SK-N-SH treated with all-trans-retinoic acid at 6 μM for 48 hours (cell line): ENCODE data around the gene N4BP2L1.

Experiments
- ESRRG ChIP-seq: fragments of 250-450 bp; sonication (Bioruptor Pico); IDR thresholded peaks from 2 replicates; pipeline ENCODE4 v1.6.1; 2021; ENCODE audit warnings: mild to moderate bottlenecking
- ISL1 ChIP-seq: fragments of 250-450 bp; sonication (Bioruptor Pico); IDR thresholded peaks from 2 replicates; pipeline ENCODE4 v2.1.2; 2022; ENCODE audit warnings: mild to moderate bottlenecking, moderate library complexity
- PPARA ChIP-seq: fragments of 250-450 bp; sonication (Bioruptor Pico); IDR thresholded peaks from 2 replicates; pipeline ENCODE4 v1.5.0; 2020; ENCODE audit warnings: mild to moderate bottlenecking, borderline replicate concordance
- RARB ChIP-seq: fragments of 250-450 bp; sonication (Bioruptor Pico); IDR thresholded peaks from 2 replicates; pipeline ENCODE4 v1.8.0; 2021; ENCODE audit warnings: mild to moderate bottlenecking, moderate library complexity
- TOX ChIP-seq: fragments of 250-450 bp; sonication (Bioruptor Pico); IDR thresholded peaks from 2 replicates; pipeline ENCODE4 v1.8.0; 2021; ENCODE audit warnings: mild to moderate bottlenecking, moderate library complexity, borderline replicate concordance
- ZC3H10 ChIP-seq: fragments of 250-450 bp; sonication (Bioruptor Pico); IDR thresholded peaks from 2 replicates; pipeline ENCODE4 v1.5.1; 2021; ENCODE audit warnings: mild to moderate bottlenecking, moderate library complexity
- ZFP30 ChIP-seq: fragments of 450-650 bp; formaldehyde crosslinking; IDR thresholded peaks from 2 replicates; pipeline ENCODE4 v1.5.0; 2022; ENCODE audit warnings: mild to moderate bottlenecking, moderate library complexity
- ZNF70 ChIP-seq: fragments of 450-650 bp; formaldehyde crosslinking; IDR thresholded peaks from 2 replicates; pipeline ENCODE4 v1.5.0; 2020; ENCODE audit warnings: mild to moderate bottlenecking, moderate library complexity
- TF ChIP-seq, protein P1 (sequence below): fragments of 250-450 bp; sonication (Bioruptor Pico); IDR thresholded peaks from 2 replicates; pipeline ENCODE4 v1.8.0; 2020; ENCODE audit warnings: mild to moderate bottlenecking, moderate library complexity, borderline replicate concordance

DNA sequence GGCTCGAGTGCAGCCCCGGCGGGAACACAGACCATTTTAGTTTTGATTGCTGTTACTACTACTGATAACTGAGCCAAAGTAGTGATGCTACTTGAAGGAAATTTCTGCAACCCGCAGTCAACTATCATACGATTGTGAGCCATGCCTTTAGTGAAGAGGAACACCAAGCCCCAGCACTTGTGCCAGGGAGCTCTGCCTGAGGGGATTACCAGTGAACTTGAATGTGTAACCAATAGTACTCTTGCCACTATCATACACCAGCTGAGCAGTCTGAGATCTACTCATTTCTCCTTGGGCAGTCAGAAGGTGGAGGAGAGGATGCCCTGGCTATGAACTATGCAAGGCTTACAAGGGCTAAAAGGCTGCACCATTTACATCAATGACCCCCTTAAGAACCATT is 49.0 kb upstream of the N4BP2L1 start:
- TF ChIP-seq ZFP30 (CRISPR knock-in tag) (no peak), PPARA (CRISPR knock-in tag) (no peak), TOX (CRISPR knock-in tag) (no peak), ESRRG (CRISPR knock-in tag) (no peak), ZC3H10 (no peak), ZNF70 (no peak), ISL1 (CRISPR knock-in tag) (no peak), RARB (no peak)
- TF ChIP-seq, protein P1, sequence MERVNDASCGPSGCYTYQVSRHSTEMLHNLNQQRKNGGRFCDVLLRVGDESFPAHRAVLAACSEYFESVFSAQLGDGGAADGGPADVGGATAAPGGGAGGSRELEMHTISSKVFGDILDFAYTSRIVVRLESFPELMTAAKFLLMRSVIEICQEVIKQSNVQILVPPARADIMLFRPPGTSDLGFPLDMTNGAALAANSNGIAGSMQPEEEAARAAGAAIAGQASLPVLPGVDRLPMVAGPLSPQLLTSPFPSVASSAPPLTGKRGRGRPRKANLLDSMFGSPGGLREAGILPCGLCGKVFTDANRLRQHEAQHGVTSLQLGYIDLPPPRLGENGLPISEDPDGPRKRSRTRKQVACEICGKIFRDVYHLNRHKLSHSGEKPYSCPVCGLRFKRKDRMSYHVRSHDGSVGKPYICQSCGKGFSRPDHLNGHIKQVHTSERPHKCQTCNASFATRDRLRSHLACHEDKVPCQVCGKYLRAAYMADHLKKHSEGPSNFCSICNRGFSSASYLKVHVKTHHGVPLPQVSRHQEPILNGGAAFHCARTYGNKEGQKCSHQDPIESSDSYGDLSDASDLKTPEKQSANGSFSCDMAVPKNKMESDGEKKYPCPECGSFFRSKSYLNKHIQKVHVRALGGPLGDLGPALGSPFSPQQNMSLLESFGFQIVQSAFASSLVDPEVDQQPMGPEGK (CRISPR knock-in tag): no peak
